Esophagus muscularis mucosa (tissue), 3 donors: ENCODE measurements around the gene GALR2.

ENCODE experiments used
- POLR2A ChIP-seq: fragments of 450-650 bp; IDR thresholded peaks from one replicate; pipeline ENCODE4 v1.6.1; 2017; ENCODE audit warnings: antibody characterized with exemption, moderate library complexity, mild to moderate bottlenecking, low read depth
- POLR2AphosphoS5 ChIP-seq, 2 donors: sonication (generic); formaldehyde crosslinking; IDR thresholded peaks; one replicate each; pipeline ENCODE4 v1.6.1; 2017; ENCODE audit warnings: antibody characterized with exemption in 2 of 2
- TF ChIP-seq, protein P1 (sequence below), 3 experiments: fragments of 200-600 bp in 2 of 3; fragments of 450-650 bp in 1 of 3; sonication (generic) in 2 of 3; IDR thresholded peaks; one replicate each; pipeline ENCODE4 v1.5.1; 2017 to 2019; ENCODE audit warnings: antibody characterized with exemption in 3 of 3, mild to moderate bottlenecking in 2 of 3, moderate library complexity in 1 of 3

GRCh38 chr17:76088868-76089576 lies 14.4 kb downstream of the GALR2 start:
- TF ChIP-seq, protein P1, sequence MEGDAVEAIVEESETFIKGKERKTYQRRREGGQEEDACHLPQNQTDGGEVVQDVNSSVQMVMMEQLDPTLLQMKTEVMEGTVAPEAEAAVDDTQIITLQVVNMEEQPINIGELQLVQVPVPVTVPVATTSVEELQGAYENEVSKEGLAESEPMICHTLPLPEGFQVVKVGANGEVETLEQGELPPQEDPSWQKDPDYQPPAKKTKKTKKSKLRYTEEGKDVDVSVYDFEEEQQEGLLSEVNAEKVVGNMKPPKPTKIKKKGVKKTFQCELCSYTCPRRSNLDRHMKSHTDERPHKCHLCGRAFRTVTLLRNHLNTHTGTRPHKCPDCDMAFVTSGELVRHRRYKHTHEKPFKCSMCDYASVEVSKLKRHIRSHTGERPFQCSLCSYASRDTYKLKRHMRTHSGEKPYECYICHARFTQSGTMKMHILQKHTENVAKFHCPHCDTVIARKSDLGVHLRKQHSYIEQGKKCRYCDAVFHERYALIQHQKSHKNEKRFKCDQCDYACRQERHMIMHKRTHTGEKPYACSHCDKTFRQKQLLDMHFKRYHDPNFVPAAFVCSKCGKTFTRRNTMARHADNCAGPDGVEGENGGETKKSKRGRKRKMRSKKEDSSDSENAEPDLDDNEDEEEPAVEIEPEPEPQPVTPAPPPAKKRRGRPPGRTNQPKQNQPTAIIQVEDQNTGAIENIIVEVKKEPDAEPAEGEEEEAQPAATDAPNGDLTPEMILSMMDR (IDR thresholded peaks at IDR 0.05) = no peak
- TF ChIP-seq POLR2A (no peak), POLR2AphosphoS5 (IDR thresholded peaks at IDR 0.05) (no peak)
